ENCODE measurements around the gene ESYT2.

Gene ESYT2

DNA sequence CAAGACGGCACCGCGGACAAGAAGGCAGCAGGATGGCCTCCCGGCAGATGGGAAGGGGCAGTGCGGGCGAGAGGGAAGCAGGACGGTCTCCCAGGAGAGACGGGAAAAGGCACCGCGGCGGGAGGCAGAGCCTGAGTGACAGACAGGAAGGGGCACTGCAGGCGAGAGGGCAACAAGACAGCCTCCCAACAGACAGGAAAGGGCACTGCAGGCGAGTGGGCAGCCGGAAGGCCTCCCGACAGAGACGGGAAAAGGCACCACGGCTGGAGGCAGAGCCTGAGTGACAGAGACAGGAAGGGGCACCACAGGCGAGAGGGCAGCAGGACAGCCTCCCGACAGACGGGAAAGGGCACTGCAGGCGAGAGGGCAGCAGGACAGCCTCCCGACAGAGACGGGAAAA is 32.6 kb downstream of the ESYT2 start:
- DNase-seq: no peak

DNA sequence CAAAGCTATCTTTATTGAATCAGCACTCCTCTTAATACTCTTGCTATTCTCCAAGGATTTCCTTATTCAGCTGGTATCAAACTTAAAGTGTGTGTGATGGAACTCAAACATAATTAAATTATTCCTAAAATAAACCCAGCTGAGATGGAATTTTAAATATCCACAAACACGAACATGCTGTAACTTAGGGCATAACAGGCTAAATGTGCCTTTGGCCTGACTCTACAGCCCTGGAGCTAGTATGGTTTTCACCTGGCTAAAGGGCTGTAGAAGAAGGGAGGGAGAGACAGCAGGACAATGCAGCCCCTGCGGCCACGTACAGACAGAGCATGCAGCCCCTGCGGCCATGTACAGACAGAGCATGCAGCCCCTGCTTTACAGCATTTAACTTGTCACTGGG is 34.0 kb downstream of the ESYT2 start:
- no peak for DNase-seq

DNA sequence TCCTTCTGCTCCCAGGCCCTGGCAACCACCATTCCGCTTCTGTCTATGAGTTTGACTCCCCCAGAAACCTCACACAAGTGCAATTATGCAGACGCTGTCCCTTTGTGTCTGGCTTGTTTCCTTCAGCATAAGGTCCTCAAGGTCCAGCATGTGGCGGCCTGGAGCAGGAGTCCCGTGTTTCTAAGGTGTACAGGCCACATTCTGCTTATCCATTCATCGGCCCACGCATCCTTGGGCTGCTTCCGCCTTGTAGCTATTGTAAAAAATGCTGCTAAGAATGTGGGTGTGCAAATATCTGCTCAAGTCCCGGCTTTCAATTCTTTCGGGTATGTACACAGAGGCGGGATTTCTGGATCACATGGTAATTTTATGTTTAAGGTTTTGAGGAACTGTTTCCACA is 38.2 kb downstream of the ESYT2 start:
- no peak for DNase-seq

DNA sequence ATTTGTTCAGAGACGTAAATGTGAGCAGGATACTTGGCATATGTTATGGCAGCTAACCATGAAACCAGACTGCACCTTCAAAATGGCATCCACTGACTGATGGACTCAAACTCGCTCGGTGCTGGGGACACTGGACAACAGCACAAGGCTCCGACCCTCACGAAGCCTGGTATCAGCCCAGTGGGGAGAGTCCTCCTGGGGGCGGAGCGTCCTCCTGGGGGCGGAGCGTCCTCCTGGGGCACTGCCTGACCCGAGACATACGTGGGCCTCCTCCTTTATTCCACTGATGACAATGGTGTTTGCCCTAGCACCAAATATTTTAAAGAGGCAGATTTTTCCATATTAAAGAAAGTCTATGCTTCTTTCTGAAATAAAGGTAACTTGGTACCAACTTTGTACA is 39.5 kb downstream of the ESYT2 start:
- DNase-seq: no peak

DNA sequence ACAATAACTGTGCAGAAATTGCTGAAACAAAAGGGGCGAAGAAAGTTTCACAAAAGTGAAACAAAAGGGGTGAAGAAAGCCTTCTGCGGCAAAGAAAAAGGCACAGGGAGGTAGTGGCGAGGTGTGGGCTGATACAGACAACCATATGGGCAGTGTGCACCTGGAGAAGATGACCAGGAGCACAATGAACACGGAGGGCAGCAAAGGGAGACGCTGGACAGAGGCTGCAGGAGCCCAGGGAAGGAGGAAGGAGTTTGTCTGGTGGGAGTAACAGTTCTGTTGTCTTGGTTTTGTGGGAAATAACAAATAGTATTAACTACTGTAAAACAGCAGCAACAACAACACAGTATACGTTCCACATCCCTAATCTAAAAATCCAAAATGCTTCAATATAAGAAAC is 42.4 kb downstream of the ESYT2 start:
- no peak for DNase-seq

DNA sequence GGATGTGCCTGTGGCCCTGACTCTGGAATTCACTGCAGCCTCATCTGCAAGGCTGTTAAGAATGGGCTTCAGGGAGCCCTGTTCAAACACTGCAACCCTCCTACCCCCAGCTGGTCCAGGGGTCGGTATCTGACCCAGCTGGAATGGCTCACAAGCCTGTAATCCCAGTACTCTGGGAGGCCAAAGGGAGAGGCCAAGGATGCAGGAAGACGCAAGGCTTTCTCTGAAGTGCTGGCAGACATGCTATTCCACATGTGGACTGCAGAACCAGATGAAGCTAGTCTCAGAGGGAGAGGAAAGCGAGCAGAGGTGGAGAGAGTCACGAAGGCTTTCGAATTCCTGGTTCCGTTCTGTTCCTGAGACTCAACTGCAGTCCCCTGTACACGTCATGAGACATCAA is 45.0 kb downstream of the ESYT2 start:
- no peak for DNase-seq

DNA sequence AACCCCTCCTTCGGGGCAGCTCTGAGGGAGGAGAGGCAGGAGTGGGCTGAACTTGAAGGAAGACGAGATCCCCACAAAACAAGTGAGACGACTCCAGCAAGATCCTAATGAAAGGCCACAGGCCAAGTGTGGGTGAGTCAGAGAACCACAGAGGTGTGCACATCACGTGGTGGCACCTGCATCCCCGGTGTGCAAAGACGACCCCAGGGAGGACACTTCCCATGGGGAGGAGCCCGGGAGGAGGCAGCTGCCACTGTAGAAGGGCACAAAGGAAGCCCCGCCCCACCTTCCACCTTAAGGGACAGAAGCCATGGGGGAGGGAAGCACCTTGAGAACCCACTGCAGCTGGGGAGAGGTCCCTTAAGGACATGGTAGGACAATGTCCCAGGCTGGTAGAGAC is 45.7 kb downstream of the ESYT2 start:
- DNase-seq: no peak

DNA sequence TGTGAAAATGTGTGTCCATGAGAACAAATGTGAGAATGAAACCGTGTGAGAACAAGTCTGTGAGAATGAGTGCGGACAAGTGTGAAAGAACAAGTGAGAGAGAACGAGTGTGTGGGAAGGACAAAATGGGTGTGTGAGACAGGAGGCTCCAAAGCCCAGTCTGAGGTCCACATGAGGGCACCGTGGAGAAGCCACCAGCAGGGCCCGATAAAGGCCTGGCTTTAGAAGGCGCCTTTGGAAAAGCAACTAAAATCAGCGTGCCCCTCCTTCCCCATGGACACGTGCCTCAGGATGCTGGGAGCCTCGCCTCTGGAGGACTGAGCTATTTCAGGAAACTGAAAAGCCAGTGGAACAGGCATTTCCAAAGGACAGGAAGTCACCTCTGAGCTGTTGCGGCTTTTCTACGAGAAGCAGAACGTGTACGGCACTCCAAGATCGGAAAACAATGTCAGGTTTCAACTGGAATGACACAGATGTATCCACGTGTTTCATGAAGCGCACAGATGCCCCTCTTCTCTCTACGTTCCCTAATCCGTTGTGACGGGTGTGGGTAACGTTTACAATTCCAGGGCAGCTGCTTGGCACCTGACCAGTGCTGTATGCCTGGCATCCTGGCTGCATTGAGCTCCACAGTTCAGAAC is 46.4 kb downstream of the ESYT2 start:
- no peak for DNase-seq

DNA sequence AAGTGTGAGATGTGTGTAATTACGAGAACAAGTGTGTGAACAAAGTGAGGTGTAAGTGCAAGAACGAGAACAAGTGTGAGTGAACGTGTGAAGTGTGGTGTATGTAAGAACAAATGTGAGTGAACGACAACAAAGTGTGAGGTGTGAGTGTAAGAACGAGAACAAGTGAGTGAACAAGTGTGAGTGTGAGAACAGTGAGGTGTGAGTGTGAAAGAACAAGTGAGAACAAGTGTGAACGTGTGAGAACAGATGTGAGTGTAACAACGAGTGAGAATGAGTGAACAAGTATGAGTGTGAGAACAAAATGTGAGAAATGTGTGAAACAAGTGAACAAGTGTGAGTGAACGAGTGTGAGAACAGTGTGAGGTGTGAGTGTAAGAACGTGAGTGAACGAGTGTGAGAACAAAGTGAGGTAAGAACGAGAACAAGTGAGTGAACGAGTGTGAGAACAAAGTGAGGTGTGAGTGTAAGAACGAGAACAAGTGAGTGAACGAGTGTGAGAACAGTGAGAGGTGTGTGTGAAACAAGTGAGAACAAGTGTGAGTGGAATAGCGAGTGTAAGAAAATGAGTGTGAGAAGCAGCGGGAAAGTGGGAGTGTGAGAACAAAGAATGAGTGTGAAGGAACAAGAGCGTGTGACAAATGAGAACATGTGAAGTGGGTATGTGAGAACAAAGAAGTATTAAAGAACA is 47.2 kb downstream of the ESYT2 start:
- DNase-seq: no peak

DNA sequence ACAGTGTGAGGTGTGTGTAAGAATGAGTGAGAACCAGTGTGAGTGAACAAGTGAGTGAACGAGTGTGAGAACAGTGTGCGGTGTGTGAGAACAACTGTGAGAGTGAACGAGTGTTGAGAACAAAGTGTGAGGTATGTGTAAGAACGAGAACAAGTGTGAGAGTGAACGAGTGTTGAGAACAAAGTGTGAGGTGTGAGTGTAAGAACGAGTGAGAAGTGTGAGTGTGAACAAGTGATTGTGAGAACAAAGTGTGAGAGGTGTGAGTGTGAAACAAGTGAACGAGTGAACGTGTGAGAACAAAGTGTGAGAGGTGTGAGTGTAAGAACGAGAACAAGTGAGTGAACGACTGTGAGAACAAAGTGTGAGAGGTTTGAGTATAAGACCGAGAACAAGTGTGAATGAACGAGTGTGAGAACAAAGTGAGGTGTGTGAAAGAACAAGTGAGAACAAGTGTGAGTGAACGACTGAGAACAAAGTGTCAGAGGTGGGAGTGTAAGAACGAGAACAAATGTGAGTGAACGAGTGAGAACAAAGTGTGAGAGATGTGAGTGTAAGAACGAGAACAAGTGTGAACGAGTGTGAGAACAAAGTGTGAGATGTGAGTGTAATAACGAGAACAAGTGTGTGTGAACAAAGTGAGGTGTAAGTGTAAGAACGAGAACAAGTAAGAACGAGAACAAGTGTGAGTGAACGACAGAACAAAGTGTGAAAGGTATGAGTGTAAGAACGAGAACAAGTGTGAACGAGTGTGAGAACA is 47.9 kb downstream of the ESYT2 start:
- DNase-seq: no peak

DNA sequence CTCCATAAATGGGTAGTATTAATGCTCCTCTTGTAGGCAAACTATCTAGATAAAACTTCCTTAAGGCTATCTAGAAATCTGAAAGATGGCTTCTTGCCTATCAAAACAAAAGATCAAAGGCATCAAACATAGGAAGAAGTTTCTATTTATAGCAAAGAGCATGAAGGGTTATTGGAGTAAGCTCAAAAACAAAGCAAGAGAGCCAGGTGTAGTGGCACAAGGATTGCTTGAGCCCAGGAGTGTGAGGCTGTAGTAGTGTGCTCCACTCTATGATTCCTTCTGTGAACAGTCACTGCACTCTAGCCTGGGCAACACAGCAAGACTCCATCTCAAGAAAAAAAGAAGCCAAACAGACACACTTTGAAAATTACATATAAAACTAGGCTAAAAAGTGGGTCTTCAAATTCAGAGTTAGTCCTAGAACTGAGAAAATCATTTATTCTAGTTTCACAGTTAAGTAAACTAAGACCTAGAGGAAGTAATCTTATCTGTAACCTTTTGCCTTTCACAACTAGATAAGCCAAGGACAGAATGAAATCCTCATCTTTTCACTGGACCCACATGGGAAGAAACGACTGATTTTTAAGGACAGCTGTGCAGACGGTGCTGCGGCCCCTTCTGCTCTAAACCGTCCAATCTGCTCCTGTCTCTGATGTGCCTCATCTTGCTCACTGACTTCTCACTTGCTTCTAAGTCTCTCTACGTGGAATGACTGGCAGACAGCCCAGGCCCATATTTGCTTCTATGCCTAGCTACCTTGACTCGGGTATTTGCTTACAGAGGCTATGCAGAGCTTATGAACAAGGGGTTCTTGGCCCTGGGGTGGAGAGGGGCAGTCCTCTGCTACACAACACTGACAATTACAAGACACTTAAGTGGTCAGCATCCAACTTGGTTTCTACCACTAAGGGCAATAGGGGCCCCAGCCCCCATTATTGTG is 50.0 kb downstream of the ESYT2 start:
- no peak for DNase-seq

DNA sequence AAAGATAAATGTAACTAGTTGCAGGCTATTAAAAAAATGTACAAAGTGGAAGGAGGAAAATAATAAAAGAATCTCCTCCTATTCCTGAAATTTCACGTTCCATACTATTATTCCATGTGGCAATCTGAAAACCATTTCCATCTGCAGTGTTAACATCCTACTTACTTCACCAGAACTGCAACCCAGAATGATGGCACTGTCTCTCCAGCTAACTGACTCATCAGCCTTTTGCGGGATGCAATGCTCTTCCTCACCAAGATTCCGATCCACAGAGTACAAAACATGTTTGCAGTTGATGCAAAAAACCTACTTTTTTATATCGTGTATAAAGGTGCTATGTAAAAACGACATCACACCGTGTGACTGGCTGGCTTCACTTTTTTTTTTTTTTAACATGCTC is 50.8 kb downstream of the ESYT2 start:
- DNase-seq: no peak

DNA sequence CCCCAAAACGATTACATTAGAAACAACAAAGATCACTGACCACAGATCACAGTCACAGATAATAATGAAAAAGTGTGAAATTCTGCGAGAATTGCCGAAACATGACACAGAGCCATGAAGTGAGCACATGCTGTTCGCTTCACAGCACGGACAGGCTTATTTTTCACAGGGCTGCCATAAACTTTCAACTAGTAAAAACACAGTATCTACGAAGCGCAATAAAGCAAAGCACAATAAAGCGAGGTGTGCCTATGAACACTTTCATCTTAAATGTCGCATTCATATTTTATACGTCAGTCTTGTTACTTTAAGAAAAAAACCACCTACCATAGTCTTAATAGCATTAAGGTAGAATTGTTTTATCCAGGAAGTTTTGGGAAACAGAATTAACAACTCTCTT is 51.5 kb downstream of the ESYT2 start:
- no peak for DNase-seq

DNA sequence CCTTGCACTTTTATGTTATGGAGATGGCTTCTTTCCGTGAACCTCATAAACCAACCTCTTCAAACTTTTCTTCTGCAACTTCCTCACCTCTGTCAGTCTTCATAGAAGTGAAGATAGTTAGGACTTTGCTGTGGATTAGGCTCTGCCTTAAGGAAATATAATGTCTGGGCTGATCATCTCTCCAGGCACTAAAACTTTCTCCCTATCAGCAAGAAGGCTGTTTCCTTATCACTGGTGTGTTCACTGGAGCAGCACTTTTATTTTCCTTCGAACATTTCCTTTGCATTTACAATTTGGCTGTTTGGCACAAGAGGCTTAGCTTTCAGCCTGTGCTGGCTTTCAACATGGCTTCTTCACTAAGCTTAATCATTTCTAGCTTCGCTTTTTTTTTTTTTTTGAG is 52.8 kb downstream of the ESYT2 start:
- no peak for DNase-seq

DNA sequence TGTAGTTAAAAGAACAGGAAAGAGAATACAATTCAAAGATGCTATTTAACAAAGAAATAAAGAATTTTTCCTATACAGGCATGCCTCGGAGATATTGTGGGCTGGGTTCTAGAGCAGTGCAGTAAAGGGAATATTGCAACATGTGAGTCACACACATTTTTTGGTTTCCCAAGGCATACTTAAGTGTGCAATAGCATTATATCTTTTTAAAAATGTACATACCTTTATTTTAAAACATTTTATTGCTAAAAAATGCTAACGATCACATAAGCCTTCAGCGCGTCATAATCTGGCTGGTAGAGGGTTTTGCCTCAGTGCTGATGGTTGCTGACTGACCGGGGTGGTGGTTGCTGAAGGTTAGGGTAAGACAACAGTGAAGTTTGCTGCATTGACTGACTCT is 54.4 kb downstream of the ESYT2 start:
- no peak for DNase-seq

DNA sequence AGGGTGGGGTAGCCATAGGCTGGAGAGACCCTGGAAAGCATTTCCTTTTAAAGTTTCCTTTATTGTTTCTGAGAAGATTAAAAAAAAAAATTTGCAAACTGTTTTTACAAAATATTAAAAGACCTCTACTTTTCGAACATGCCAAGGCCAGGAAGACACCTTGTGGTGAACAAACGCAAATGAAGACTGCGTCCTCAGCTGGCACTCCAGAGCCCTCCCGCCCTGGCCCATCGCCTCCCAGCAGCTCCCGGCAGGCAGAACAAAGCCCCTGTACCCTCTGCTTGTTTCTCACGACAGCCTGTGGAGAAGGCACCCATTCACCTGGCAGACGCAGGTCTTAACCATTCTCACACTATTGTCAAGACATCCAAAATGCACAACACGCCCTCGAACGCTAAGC is 56.4 kb downstream of the ESYT2 start:
- DNase-seq: no peak

DNA sequence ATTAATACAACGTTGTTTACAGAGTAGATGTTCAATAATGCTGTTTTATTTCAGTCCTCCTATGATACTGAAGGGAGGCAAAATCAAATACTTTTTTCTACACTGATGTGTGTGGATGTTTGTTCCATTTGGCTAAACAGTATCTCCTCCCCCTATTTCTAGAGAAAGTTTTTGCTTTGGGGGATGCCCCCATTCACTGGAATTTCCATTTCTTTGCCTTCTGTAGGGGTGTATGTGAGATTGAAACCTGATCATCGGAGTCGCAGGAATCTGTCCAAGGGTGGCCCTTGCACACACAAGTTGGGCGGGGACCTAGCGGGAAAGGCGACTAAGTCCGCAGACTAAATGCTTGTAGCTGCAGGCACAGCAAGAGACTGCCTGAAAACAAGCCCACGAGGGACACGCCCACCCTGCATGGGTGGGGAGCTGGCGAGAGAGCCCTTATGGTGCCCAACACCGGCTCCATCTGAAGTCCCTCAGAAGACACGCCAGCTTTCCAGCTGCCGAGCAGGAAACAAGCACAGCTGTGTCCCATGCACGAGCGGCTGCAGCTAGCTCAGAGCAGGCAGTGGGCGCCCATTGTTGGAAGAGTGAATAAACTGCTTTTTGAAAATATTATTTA is 58.0 kb downstream of the ESYT2 start:
- DNase-seq: no peak

DNA sequence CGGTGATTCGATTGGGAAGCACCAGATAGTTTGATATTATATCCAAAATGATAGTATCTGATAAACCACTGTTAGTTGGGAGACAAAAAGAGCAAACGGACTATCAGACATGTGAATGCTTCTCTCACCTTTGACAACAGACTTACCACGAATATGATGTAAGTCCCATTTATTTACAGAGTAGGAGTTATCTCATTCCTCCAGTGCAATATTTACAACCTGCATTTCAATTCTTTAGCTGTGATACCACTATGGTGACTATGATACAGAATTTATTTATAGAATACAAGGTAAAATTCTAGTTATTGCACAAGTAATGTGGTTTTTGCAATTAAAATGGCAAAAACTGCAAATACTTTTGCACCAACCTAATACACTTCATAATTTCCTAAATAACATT is 61.6 kb downstream of the ESYT2 start:
- no peak for DNase-seq

DNA sequence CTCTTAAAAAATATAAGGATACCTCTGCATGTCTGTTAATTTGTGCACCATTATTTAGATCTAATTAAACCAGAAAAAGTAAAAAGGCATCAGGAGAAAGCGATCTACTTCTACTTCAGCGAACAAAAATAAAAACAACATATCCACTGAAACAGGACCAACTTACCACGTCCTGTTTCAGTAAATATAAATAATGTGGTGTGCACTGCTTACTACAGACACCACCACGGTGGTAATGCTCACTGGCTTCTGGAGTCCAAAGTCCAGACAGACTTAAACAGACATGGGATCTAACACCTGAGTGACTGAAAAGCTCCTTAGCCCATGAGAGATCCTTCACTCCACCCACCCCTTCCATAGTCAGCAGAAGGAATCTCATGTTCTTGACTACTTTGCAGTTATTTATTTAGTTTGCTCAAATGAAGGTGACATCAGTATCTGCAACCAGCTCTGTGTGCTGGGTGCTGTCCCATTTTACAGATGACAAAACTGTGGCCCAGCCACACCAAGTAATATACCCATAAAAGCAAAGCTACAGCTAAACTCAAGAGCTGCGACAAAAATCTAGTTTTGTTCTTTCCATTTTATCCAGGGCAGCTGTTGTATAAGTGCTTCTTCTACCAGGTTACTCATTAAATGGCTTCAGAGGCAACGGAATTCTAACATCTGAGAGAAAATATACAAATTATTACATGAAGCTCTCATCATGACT is 62.6 kb downstream of the ESYT2 start:
- no peak for DNase-seq

DNA sequence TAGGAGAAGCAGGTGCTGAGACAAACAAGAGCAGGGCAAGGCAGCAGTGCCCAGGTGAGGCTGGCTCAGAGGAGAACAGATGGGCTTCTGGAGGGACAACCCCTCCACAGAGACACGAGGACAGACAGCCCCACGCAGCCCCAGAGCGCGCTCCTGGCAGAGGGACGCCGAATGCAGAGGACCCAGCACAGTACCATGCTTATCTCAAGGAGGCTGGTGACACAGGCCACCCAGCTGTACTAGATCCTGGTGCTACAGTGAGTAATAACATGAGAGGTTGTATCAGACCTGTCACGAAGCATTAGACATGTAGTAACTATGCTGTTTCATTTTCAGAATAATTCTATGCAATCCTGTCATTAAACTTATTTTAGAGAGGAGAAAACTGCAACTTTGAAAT is 64.3 kb downstream of the ESYT2 start:
- DNase-seq: no peak

DNA sequence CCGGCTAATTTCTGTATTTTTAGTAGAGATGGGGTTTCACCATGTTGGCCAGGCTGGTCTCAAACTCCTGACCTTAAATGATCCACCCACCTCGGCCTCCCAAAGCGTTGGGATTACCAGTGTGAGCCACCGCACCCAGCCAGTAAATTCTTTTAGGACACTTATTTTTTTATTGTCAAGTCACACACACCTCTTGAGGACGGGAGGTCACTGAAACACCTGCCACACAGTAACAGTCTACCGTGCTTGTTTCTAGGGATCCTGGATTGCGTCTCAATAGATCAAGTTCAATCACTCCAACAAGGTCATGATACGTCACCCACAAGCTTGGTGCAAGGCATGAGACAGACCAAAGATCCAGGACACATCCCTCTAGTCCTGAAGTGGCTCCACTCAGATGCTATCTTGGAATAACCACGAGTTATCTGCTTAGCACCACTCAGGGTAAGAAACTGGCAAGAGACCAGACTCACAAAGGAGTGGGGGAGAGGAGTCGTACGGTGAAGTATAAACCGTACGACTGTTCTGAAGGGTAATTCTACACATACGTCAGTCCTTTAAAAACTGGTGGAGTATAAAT is 65.8 kb downstream of the ESYT2 start:
- no peak for DNase-seq

DNA sequence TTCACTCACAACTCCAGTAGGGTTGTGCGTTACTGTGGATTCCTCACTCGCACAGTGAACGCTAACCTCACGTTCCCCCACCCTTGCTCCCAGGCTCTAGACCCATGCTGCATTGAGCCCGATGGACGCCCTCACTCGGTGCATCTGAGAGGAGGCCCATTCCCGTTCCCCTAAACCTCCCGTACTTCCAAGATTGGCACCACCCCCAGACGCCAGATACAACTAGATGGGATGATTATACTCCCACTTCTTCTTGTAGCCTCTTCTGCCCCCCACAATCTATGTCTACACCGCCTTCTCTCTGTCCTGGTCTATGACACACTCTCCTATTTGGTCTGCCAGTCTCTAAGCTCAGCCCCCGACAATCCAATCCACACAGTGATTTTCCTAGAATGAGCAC is 67.4 kb downstream of the ESYT2 start:
- DNase-seq: no peak
